A549 (cell line): ENCODE measurements around the gene SLC10A3. TPM values are rescaled to one million over a fixed set of nuclear protein-coding genes. Genes with fewer than 3 reads are reported as not detected.
A peak's percentile ranks its signal among the peaks of the same experiment; 100 is the strongest.

Experiments used
- ATAC-seq, 2 experiments: fragments of 200-7000 bp in 1 of 2; fragments of >200 bp in 1 of 2; cut with Nextera tagmentation in 1 of 2; cut with Tn5 transposase in 1 of 2; 3 replicates each; pipeline versions ENCODE4 v1.8.0 to v1.9.1; 2018 to 2020; ENCODE audit warnings: mild to moderate bottlenecking in 1 of 2, moderate library complexity in 1 of 2
- CTCF ChIA-PET: fragments of 300-600 bp; sonication (Branson Sonifier 250); formaldehyde crosslinking; extraction: SDS; loops from one replicate; lab custom pipeline; 2021; ENCODE audit warnings: antibody characterized with exemption, inconsistent platforms; lab: Yijun Ruan, JAX
- POLR2A ChIA-PET: fragments of 350-600 bp; formaldehyde crosslinking; extraction: SDS; loops from one replicate; lab custom pipeline; 2021; ENCODE audit warnings: antibody characterized with exemption, inconsistent platforms; lab: Yijun Ruan, JAX
- DNase-seq, 2 experiments: peaks; one replicate each; pipeline versions ENCODE4 v3.0.0 to v3.0.0-alpha.2; 2011 to 2016; ENCODE audit warnings: low read depth in 1 of 2, low spot score in 1 of 2
- FAIRE-seq: peaks from 2 replicates; lab custom pipeline; 2011; peaks lifted over from hg19 to GRCh38; lab: Jason Lieb, UNC
- H3K27ac ChIP-seq, 2 experiments: fragments of >200 bp; sonication (Bioruptor Twin); formaldehyde crosslinking; 3 replicates each; pipeline ENCODE4 v1.5.1; 2016 to 2017
- H3K4me1 ChIP-seq: fragments of >200 bp; sonication (Bioruptor Twin); formaldehyde crosslinking; 3 replicates; pipeline ENCODE4 v1.6.1; 2016
- H3K4me2 ChIP-seq: fragments of >200 bp; sonication (Bioruptor Twin); formaldehyde crosslinking; 3 replicates; pipeline ENCODE4 v1.6.1; 2016
- H3K4me3 ChIP-seq: fragments of >200 bp; sonication (Bioruptor Twin); formaldehyde crosslinking; 3 replicates; pipeline ENCODE4 v1.5.1; 2016
- H3K9me3 ChIP-seq: fragments of >200 bp; sonication (Bioruptor Twin); formaldehyde crosslinking; 3 replicates; pipeline ENCODE4 v1.6.1; 2016
- FOSL2 ChIP-seq, 2 experiments: fragments of 450-650 bp in 1 of 2; fragments of >200 bp in 1 of 2; sonication (Bioruptor Twin) in 1 of 2; formaldehyde crosslinking; IDR thresholded peaks; 2 replicates each; pipeline versions ENCODE4 v1.5.0 to v1.6.1; 2016 to 2020; ENCODE audit warnings: mild to moderate bottlenecking in 1 of 2, moderate library complexity in 1 of 2
- FOXS1 ChIP-seq: fragments of 250-450 bp; sonication (Bioruptor Pico); IDR thresholded peaks from 2 replicates; pipeline ENCODE4 v1.5.0; 2020; ENCODE audit warnings: mild to moderate bottlenecking, moderate library complexity
- GATA3 ChIP-seq: IDR thresholded peaks from 2 replicates; pipeline ENCODE4 v1.6.1; 2012; ENCODE audit warnings: borderline replicate concordance
- HDAC2 ChIP-seq: fragments of 200-600 bp; sonication (generic); IDR thresholded peaks from 2 replicates; pipeline ENCODE4 v1.6.1; 2016
- JUN ChIP-seq, 2 experiments: fragments of >200 bp; sonication (Bioruptor Twin); formaldehyde crosslinking; IDR thresholded peaks; 2 replicates in 1 of 2; 3 replicates in 1 of 2; pipeline ENCODE4 v1.6.1; 2016 to 2017
- JUNB ChIP-seq: fragments of >200 bp; sonication (Bioruptor Twin); formaldehyde crosslinking; IDR thresholded peaks from 2 replicates; pipeline ENCODE4 v1.6.1; 2016
- MAFK ChIP-seq: fragments of 450-650 bp; IDR thresholded peaks from 2 replicates; pipeline ENCODE4 v1.6.1; 2014; ENCODE audit not compliant: partially characterized antibody
- MYC ChIP-seq: IDR thresholded peaks from 2 replicates; pipeline ENCODE4 v1.6.1; 2012; ENCODE audit warnings: mild to moderate bottlenecking, inconsistent platforms, low read length, improper control_type of control experiment, borderline replicate concordance
- NPAS2 ChIP-seq: fragments of 250-450 bp; sonication (Bioruptor Pico); IDR thresholded peaks from 2 replicates; pipeline ENCODE4 v1.8.0; 2022; ENCODE audit warnings: mild to moderate bottlenecking, moderate library complexity, borderline replicate concordance
- NR3C1 ChIP-seq: fragments of >200 bp; sonication (Bioruptor Twin); formaldehyde crosslinking; IDR thresholded peaks from 3 replicates; pipeline ENCODE4 v1.6.1; 2017
- PBX3 ChIP-seq: IDR thresholded peaks from 2 replicates; pipeline ENCODE4 v1.6.1; 2012
- REST ChIP-seq: fragments of 200-600 bp; sonication (generic); IDR thresholded peaks from 2 replicates; pipeline ENCODE4 v1.6.1; 2016; ENCODE audit warnings: antibody characterized with exemption, mild to moderate bottlenecking, moderate library complexity
- RFX5 ChIP-seq: fragments of 450-650 bp; IDR thresholded peaks from 2 replicates; pipeline ENCODE4 v1.7.1; 2014; ENCODE audit warnings: antibody characterized with exemption, mild to moderate bottlenecking, moderate library complexity
- SMC3 ChIP-seq: fragments of >200 bp; sonication (Bioruptor Twin); formaldehyde crosslinking; IDR thresholded peaks from 3 replicates; pipeline ENCODE4 v1.6.1; 2018; ENCODE audit warnings: inconsistent platforms
- ZNF302 ChIP-seq: fragments of 250-450 bp; sonication (Bioruptor Pico); IDR thresholded peaks from 2 replicates; pipeline ENCODE4 v1.9.0; 2021; ENCODE audit warnings: inconsistent platforms, mild to moderate bottlenecking, moderate library complexity
- WGBS: methylation state at CpG from one replicate; pipeline ENCODE4 v1.1.6; 2017; ENCODE audit errors: missing lambda C conversion rate; 5-methylcytosine and 5-hydroxymethylcytosine counted together
- polyA plus RNA-seq, 4 experiments: library from polyadenylated mRNA; depleted of rRNA in 3 of 4; stranded (reverse); fragments of >200 nt; fragmentation: RNase III in 1 of 4; extraction: RNeasy Plus Mini Kit Qiagen cat#74134 plus additional on column Dnase treatment in 1 of 4; gene quantifications; 2 replicates in 3 of 4; 3 replicates in 1 of 4; pipeline ENCODE4 v1.2.3, GENCODE V29; 2011 to 2017
- TF ChIP-seq, protein P1 (sequence below): IDR thresholded peaks from 2 replicates; pipeline ENCODE4 v1.6.1; 2012
- TF ChIP-seq, protein P2 (sequence below): fragments of >200 bp; sonication (Bioruptor Twin); formaldehyde crosslinking; IDR thresholded peaks from 2 replicates; pipeline ENCODE4 v1.6.1; 2016
- TF ChIP-seq, protein P3 (sequence below): fragments of >200 bp; sonication (Bioruptor Twin); formaldehyde crosslinking; IDR thresholded peaks from 3 replicates; pipeline ENCODE4 v1.5.1; 2016

Gene SLC10A3
- polyA plus RNA-seq, 2 of the 4 experiments (the other 2 are of a cell fraction): 9.0 to 21.7 TPM

DNA sequence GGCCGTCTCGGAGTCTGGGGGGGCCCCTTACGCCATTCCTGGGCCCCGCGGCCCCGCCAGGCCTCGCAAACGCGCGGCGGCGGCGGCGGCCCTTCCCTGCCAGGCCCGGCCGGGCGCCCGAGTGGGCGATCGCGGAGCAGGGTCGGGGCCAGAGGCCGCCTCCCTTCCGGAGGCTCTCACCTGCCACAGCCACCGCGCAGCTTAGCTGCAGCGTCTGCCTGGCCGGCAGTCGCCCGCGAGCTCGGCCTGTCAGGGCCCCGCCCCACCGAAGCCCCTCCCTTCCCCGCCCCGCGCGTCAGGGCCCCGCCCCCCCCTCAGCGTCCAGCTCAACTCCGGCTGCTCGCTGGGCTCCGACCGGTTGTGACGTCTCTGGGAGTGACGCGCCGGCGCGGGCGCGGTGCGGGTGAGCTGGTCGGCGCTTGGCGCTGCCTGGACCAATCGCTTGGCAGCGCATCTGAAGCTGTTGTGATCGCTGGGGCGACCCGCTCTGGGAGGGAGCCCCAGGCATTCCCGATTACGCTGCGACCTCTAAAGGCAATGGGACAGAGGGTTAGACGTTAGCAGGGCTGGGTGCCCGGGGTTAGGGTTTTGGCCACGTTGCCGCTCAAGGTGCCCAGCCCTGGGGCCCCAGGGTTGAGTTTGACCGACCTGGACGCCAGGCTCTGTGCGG, at the start of gene SLC10A3 (continued):
- TF ChIP-seq FOSL2 (IDR thresholded peaks at IDR 0.05): no peak
- no peak for TF ChIP-seq FOSL2 (CRISPR knock-in tag; IDR thresholded peaks at IDR 0.05)
- TF ChIP-seq, protein P1, sequence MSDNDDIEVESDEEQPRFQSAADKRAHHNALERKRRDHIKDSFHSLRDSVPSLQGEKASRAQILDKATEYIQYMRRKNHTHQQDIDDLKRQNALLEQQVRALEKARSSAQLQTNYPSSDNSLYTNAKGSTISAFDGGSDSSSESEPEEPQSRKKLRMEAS: peak; percentile 27; the same call in 1 of the 2 replicates
- TF ChIP-seq SMC3: no peak
- TF ChIP-seq, protein P2, sequence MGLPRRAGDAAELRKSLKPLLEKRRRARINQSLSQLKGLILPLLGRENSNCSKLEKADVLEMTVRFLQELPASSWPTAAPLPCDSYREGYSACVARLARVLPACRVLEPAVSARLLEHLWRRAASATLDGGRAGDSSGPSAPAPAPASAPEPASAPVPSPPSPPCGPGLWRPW: no peak
- TF ChIP-seq, all 56 proteins: peak for 6

- no peak for DNase-seq
- FAIRE-seq: no peak
- WGBS: 14% methylated on average over 8 of the region's 8 CpGs
- H3K4me1 ChIP-seq: peaks cover 96% of the 10 kb centered on the region
- TF ChIP-seq JUN (IDR thresholded peaks at IDR 0.05) (peak in 1 of 2 experiments; percentile 40; a peak in 1 of 5 replicates), HDAC2 (no peak), NPAS2 (CRISPR knock-in tag) (no peak)
- TF ChIP-seq, protein P1: 0 out of 2 replicates have a peak, but pooled peaks have one; percentile 29
- TF ChIP-seq, protein P3, sequence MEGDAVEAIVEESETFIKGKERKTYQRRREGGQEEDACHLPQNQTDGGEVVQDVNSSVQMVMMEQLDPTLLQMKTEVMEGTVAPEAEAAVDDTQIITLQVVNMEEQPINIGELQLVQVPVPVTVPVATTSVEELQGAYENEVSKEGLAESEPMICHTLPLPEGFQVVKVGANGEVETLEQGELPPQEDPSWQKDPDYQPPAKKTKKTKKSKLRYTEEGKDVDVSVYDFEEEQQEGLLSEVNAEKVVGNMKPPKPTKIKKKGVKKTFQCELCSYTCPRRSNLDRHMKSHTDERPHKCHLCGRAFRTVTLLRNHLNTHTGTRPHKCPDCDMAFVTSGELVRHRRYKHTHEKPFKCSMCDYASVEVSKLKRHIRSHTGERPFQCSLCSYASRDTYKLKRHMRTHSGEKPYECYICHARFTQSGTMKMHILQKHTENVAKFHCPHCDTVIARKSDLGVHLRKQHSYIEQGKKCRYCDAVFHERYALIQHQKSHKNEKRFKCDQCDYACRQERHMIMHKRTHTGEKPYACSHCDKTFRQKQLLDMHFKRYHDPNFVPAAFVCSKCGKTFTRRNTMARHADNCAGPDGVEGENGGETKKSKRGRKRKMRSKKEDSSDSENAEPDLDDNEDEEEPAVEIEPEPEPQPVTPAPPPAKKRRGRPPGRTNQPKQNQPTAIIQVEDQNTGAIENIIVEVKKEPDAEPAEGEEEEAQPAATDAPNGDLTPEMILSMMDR: no peak
- no peak for ATAC-seq
- ChIA-PET POLR2A (interaction anchor here (1.6 kb wide), 1 partner anchor 11 kb away, joined by 4 read pairs; no protein-coding TSS in a partner anchor), CTCF (interaction anchor here (1.4 to 7.5 kb wide), 2 partner anchors 6 to 12 kb away, joined by 6 to 55 read pairs; no protein-coding TSS in a partner anchor)
- peak overlapping the region; percentile 90 for H3K4me2 ChIP-seq
- no peaks in the 10 kb centered on the region for H3K9me3 ChIP-seq
- H3K27ac ChIP-seq: peak overlapping the region; percentile 98 to 100
- peak overlapping the region; percentile 20; the same call in 1 of the 3 replicates for H3K4me3 ChIP-seq
Observed at GRCh38 chrX:154539077-154539476, 48.6 kb upstream of the SLC10A3 start.

- H3K4me3 ChIP-seq: no peak overlapping the region
- H3K9me3 ChIP-seq: no peaks in the 10 kb centered on the region
- ChIA-PET CTCF (interaction anchor here (0.6 to 6.4 kb wide), 10 partner anchors 7 to 226 kb away, joined by 3 to 55 read pairs (median 4); partner anchors contain the start of gene FLNA), POLR2A (no interaction called here)
- FAIRE-seq: no peak
- peak overlapping the region; percentile 90 for H3K4me2 ChIP-seq
- DNase-seq: no peak
- peaks cover 100% of the 10 kb centered on the region for H3K4me1 ChIP-seq
- ATAC-seq: peak in 1 of 2 experiments; percentile 1; a peak in 1 of 6 replicates
- no peak for TF ChIP-seq FOSL2 (IDR thresholded peaks at IDR 0.05)
- no peak for TF ChIP-seq FOSL2 (CRISPR knock-in tag; IDR thresholded peaks at IDR 0.05)
- TF ChIP-seq FOXS1 (CRISPR knock-in tag): no peak
- TF ChIP-seq, protein P1: no peak; the same call in 1 of the 2 replicates
- TF ChIP-seq ZNF302 (CRISPR knock-in tag): no peak
- TF ChIP-seq REST: no peak
- no peak for TF ChIP-seq RFX5
- TF ChIP-seq PBX3: no peak
- TF ChIP-seq GATA3: no peak
- no peak for TF ChIP-seq MAFK
- no peak for TF ChIP-seq JUNB
- no peak for TF ChIP-seq NR3C1
- no peak for TF ChIP-seq NPAS2 (CRISPR knock-in tag)
- TF ChIP-seq MYC: no peak
- TF ChIP-seq, all 56 proteins: peak for 0
- 39% methylated on average over 6 of the region's 9 CpGs for WGBS
- peak overlapping the region; percentile 98 to 100 for H3K27ac ChIP-seq
Observed at GRCh38 chrX:154535892-154536291, 45.5 kb upstream of the SLC10A3 start.
